ENCODE results near the gene CRACR2A.

CRACR2A gene

DNA sequence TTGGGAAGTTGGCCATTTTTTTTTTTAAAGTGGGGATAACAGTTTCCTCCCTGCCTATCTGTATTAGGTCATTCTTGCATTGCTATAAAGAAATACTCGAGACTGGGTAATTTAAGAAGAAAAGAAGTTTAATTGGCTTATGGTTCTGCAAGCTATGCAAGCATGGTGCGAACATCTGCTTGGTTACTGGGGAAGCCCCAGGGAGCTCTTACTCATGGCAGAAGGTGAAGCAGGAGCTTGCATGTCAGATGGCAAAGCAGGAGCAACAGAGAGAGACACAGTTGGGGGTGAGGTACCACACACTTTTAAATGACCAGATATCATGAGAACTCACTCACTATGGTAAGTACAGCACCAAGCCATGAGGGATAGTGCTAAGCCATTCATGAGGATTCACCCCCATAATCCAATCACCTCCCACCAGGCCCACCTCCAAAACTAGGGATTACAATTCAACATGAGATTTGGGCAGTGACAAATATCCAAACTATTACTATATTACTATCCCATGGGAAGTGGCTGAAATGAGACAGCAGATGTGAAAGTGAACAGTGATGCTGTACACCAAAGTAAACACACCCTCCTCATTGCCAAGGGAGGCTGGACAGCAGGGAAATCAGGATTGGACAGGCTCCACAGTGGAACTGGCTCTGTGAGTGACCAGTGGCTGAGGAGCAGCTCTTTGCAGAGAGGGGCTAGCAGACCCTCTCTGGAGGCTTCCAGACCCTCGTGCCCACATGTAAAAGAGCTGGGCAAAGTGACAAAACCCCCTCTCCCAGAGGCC lies 40.5 kb downstream of the CRACR2A start:
- TF ChIP-seq, protein P1, sequence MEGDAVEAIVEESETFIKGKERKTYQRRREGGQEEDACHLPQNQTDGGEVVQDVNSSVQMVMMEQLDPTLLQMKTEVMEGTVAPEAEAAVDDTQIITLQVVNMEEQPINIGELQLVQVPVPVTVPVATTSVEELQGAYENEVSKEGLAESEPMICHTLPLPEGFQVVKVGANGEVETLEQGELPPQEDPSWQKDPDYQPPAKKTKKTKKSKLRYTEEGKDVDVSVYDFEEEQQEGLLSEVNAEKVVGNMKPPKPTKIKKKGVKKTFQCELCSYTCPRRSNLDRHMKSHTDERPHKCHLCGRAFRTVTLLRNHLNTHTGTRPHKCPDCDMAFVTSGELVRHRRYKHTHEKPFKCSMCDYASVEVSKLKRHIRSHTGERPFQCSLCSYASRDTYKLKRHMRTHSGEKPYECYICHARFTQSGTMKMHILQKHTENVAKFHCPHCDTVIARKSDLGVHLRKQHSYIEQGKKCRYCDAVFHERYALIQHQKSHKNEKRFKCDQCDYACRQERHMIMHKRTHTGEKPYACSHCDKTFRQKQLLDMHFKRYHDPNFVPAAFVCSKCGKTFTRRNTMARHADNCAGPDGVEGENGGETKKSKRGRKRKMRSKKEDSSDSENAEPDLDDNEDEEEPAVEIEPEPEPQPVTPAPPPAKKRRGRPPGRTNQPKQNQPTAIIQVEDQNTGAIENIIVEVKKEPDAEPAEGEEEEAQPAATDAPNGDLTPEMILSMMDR (IDR thresholded peaks at IDR 0.05; ENCODE audit: extremely low read depth, insufficient read depth, missing control alignments): no peak
- DNase-seq (ENCODE audit: low spot score): no peak
- in situ Hi-C loops (cut with MboI; ENCODE audit: low pct_unique_long_range_greater_than_20kb, low sequenced_read_pairs, unreplicated experiment): no loop called here

DNA sequence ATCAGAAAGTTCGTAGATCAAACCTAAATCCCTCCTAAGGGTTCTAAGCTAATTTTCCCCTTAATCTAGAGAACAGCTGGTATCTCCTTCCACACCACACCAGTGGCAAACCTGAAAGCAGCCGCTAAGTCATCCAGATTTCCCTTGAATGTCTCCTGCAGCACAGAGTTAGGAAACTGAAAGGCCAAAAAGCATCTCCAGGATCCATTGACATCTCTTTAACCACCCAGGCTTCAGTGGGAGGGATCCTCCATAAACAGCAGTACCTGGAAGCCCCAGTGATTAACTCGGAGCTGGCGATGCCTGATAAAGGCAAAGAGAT lies 47.6 kb downstream of the CRACR2A start:
- in situ Hi-C loops (cut with MboI; ENCODE audit: low pct_unique_long_range_greater_than_20kb, low sequenced_read_pairs, unreplicated experiment): no loop called here
- TF ChIP-seq, protein P1 (IDR thresholded peaks at IDR 0.05; ENCODE audit: extremely low read depth, insufficient read depth, missing control alignments): no peak
- no peak for DNase-seq (ENCODE audit: low spot score)

DNA sequence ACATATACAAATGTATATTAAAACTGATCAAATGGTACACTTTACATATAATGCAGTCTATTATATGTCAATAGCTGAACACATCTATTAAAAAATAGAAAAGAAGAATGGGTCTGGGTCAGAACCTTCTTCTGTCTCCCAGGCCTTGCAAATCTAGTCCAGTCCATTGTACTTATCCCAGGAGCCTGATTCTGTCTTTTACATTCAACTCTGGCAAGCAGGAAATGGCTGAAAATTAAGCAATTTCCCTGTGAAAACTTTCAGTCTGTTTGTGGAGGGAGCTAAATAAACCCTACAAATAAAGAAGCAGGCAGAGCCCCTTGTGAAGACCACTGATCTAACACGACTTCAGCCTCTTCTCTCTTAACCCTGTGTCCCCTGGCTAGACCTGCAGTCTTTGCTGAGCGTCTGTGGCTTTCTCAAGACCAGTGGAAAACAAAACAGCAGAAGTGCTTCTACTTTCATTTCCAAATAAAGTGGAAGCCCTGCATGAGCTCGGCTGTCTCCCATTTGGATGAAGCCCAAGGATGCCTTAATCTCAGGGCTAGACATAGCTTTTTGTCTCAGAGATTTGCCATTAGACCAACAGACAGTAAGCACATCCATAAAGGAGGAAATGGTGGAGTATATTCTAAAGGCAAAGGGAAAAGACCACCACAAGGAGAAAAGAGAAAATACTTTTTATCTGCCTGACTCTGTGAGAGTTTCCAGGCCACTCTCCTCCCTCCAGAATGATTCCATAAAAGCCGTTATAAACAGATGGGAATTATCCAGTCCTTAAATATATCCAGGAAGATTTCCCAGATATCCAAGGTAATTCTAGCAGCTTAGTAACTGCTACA lies 48.2 kb downstream of the CRACR2A start:
- peak; percentile 32 for DNase-seq (ENCODE audit: low spot score)
- TF ChIP-seq, protein P1 (IDR thresholded peaks at IDR 0.05; ENCODE audit: extremely low read depth, insufficient read depth, missing control alignments): no peak
- in situ Hi-C loops (cut with MboI; ENCODE audit: low pct_unique_long_range_greater_than_20kb, low sequenced_read_pairs, unreplicated experiment): no loop called here

DNA sequence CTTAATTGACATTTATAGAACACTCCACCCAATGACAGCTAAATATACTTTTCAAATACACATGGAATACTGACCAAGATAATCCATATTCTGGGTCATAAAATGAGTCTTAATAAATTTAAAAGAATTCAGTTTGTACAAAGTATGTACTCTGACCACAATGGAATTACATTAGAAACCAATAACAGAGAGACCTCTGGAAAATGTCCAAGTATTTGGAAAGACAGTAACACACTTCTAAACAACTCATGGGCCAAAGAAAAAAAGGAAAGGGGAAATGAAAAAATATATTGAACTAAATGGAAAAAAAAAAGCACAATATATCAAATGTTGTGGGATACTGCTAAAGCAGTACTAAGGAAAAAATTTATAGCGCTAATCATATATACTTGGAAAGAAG lies 52.0 kb downstream of the CRACR2A start:
- in situ Hi-C loops (cut with MboI; ENCODE audit: low pct_unique_long_range_greater_than_20kb, low sequenced_read_pairs, unreplicated experiment): no loop called here
- TF ChIP-seq, protein P1 (IDR thresholded peaks at IDR 0.05; ENCODE audit: extremely low read depth, insufficient read depth, missing control alignments): no peak
- DNase-seq (ENCODE audit: low spot score): no peak

DNA sequence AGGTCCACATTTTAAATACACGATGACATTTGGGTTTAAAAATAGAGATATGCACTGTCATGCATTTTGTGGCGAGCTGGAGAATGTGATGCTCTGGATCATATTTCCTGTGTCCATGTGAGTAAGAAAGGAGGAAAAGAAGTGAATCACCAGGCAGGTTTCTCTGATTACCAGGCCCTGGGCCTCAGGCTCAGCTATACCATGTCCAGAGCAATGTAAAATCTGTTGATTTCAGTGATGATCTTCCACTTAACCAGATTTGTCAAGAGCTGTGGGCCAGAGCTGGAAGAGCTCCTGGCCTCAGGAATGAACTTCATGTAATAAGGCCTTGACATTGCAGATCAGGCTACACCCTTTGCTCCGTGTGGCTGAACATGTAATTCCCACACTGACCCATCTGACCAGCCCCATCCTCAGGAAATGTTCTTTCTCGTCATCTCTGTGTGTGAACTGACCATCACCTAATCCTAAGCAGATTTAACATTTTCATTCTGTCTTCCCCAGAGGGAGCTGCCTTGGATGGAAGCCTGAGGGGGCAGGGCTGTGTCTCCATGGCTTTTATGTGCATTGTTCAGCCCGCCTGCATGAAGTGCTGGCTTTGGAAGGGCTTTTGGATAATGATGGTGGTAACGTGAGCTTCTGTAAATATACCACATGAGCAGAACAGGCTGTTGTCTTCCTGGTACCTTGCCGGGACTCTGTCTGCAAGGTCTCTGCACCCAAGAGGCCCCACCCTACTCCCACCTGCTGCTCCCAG lies 54.5 kb downstream of the CRACR2A start:
- DNase-seq (ENCODE audit: low spot score): no peak
- in situ Hi-C loops (cut with MboI; ENCODE audit: low pct_unique_long_range_greater_than_20kb, low sequenced_read_pairs, unreplicated experiment): no loop called here
- TF ChIP-seq, protein P1 (IDR thresholded peaks at IDR 0.05; ENCODE audit: extremely low read depth, insufficient read depth, missing control alignments): no peak

DNA sequence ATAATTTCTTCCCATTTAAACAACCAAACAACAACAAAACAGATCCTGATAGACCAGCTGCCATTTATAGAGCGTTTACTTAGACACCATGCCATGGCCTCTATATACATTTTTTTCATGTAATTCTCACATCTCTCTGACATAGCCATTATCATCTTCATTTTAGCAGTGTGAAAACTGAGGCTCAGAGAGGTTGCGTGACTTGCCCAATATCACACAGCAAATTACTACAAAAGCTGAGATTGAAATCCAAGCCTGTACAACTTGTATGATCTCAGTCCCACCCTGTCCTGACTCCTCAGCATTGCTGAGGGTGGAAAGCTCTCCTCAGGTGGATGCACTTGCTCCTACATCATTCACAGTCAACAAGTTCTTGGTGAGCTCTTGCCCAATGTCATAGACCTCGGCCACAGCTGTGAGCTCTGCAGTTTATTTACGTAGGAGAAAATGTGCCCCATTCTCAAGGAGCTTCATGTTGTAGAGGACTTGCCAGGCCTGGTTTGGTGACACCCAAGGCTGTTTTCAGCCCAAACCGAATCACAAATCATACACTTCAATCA lies 55.5 kb downstream of the CRACR2A start:
- TF ChIP-seq, protein P1 (IDR thresholded peaks at IDR 0.05; ENCODE audit: extremely low read depth, insufficient read depth, missing control alignments): no peak
- in situ Hi-C loops (cut with MboI; ENCODE audit: low pct_unique_long_range_greater_than_20kb, low sequenced_read_pairs, unreplicated experiment): no loop called here
- no peak for DNase-seq (ENCODE audit: low spot score)

Data from GM13977 (cell line).